ENCODE results near the gene MT1E. TPM values are rescaled to one million over a fixed set of nuclear protein-coding genes. Genes with fewer than 3 reads are reported as not detected.

The MT1E gene
- total and polyA plus RNA-seq, 2 donors from 2014 or later = 191 to 258 TPM

DNA sequence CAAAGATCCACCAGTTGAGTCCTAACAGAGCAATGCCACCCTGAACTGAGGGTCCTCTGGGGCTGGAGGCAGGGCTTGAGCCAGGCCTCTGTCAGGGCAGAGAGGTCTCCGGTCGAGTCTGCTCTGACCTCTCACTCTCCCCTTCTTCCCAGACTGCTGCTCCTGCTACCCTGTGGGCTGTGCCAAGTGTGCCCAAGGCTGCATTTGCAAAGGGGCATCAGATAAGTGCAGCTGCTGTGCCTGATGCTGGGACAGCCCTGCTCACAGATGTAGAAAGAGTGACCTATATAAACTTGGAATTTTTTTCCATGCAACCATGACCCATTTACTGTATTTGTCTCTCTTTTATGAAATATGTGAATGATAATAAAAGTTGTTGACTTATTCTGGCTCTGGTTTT, 23.7 kb downstream of the MT1E start:
- peaks cover 30% of the 10 kb centered on the region for H3K27me3 ChIP-seq (ENCODE audit: control insufficient read depth, insufficient read depth, low read length)
- DNase-seq = no peak
- TF ChIP-seq, protein P1, sequence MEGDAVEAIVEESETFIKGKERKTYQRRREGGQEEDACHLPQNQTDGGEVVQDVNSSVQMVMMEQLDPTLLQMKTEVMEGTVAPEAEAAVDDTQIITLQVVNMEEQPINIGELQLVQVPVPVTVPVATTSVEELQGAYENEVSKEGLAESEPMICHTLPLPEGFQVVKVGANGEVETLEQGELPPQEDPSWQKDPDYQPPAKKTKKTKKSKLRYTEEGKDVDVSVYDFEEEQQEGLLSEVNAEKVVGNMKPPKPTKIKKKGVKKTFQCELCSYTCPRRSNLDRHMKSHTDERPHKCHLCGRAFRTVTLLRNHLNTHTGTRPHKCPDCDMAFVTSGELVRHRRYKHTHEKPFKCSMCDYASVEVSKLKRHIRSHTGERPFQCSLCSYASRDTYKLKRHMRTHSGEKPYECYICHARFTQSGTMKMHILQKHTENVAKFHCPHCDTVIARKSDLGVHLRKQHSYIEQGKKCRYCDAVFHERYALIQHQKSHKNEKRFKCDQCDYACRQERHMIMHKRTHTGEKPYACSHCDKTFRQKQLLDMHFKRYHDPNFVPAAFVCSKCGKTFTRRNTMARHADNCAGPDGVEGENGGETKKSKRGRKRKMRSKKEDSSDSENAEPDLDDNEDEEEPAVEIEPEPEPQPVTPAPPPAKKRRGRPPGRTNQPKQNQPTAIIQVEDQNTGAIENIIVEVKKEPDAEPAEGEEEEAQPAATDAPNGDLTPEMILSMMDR (IDR thresholded peaks at IDR 0.05; ENCODE audit: borderline replicate concordance, extremely low read depth, insufficient read depth) = no peak
- no peak for FAIRE-seq
- H3K4me3 ChIP-seq (ENCODE audit: low read length in 3 of 3) = no peak overlapping the region
- intact Hi-C loops (cut with DNase I) = no loop called here
- no peaks in the 10 kb centered on the region for H3K36me3 ChIP-seq (ENCODE audit: control insufficient read depth in 2 of 3, insufficient read depth in 3 of 3, low read length in 3 of 3)
- no peaks in the 10 kb centered on the region for H3K9me3 ChIP-seq (ENCODE audit: control insufficient read depth in 2 of 3, insufficient read depth in 1 of 3, low read length in 3 of 3)
- peaks cover 0 to under 1% (median 0%) of the 10 kb centered on the region in 3 donors for H3K4me1 ChIP-seq (ENCODE audit: control insufficient read depth in 2 of 3, insufficient read depth in 2 of 3, low read depth in 1 of 3, low read length in 3 of 3)
- no peak overlapping the region for H3K9ac ChIP-seq (ENCODE audit: low read length in 3 of 3)
- H3K27ac ChIP-seq (ENCODE audit: low read depth in 2 of 2, low read length in 2 of 2) = no peak overlapping the region

DNA sequence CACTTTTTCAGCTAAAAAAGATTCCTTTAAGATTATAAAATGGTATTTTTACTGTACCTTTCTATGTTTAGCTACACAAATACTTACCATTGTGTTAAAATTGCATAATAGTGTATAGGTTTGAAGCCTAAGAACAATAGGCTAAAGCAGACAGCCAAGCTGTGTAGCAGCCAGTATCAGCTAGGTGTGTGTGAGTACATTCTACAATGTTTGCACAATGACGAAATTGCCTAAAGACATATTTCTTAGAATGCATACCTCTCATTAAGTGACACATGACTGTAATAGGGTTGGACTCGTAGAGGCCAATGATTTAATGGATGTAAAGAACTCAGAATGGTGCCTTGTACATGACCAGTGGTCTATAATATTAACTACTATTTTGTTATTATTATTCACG, 24.2 kb downstream of the MT1E start:
- peaks cover 24% of the 10 kb centered on the region for H3K27me3 ChIP-seq (ENCODE audit: control insufficient read depth, insufficient read depth, low read length)
- H3K9me3 ChIP-seq (ENCODE audit: control insufficient read depth in 2 of 3, insufficient read depth in 1 of 3, low read length in 3 of 3) = no peaks in the 10 kb centered on the region
- no peaks in the 10 kb centered on the region for H3K4me1 ChIP-seq (ENCODE audit: control insufficient read depth in 2 of 3, insufficient read depth in 2 of 3, low read depth in 1 of 3, low read length in 3 of 3)
- H3K4me3 ChIP-seq (ENCODE audit: low read length in 3 of 3) = no peak overlapping the region
- DNase-seq = no peak
- intact Hi-C loops (cut with DNase I) = no loop called here
- TF ChIP-seq, protein P1 (IDR thresholded peaks at IDR 0.05; ENCODE audit: borderline replicate concordance, extremely low read depth, insufficient read depth) = no peak
- no peak overlapping the region for H3K27ac ChIP-seq (ENCODE audit: low read depth in 2 of 2, low read length in 2 of 2)
- no peak overlapping the region for H3K9ac ChIP-seq (ENCODE audit: low read length in 3 of 3)
- no peak for FAIRE-seq
- no peaks in the 10 kb centered on the region for H3K36me3 ChIP-seq (ENCODE audit: control insufficient read depth in 2 of 3, insufficient read depth in 3 of 3, low read length in 3 of 3)

GRCh38 chr16:56651586-56651985, 26.0 kb downstream of the MT1E start, which contains the start of gene MT1B:
Gene MT1B, plus strand, starts transcription at chr16:56651886. Its CDS starts 68 bp downstream, at chr16:56651954.
- no peaks in the 10 kb centered on the region for H3K9me3 ChIP-seq (ENCODE audit: control insufficient read depth in 2 of 3, insufficient read depth in 1 of 3, low read length in 3 of 3)

More at GRCh38 chr16:56651586-56651985, 26.0 kb downstream of the MT1E start, which contains the start of gene MT1B:
- DNase-seq (no peak), FAIRE-seq (no peak)
- H3K9ac ChIP-seq (ENCODE audit: low read length in 3 of 3) = no peak within 1 kb of the TSS
- intact Hi-C loops (cut with DNase I) = no loop called here
- no peak within 1 kb of the TSS for H3K4me3 ChIP-seq (ENCODE audit: low read length in 3 of 3)
- TF ChIP-seq, protein P1 (IDR thresholded peaks at IDR 0.05; ENCODE audit: borderline replicate concordance, extremely low read depth, insufficient read depth) = no peak
- H3K27me3 ChIP-seq (ENCODE audit: control insufficient read depth, insufficient read depth, low read length) = peaks cover 12% of the 10 kb centered on the region
- no peaks in the 10 kb centered on the region for H3K36me3 ChIP-seq (ENCODE audit: control insufficient read depth in 2 of 3, insufficient read depth in 3 of 3, low read length in 3 of 3)
- H3K27ac ChIP-seq (ENCODE audit: low read depth in 2 of 2, low read length in 2 of 2) = no peak within 1 kb of the TSS
- no peaks in the 10 kb centered on the region for H3K4me1 ChIP-seq (ENCODE audit: control insufficient read depth in 2 of 3, insufficient read depth in 2 of 3, low read depth in 1 of 3, low read length in 3 of 3)

Measured in kidney (tissue), 14 donors.